HG02943 (cell line): ENCODE measurements around the gene AKAP11.

Source experiments
- ATAC-seq: cut with Tn5 transposase; IDR thresholded peaks from one replicate; pipeline ENCODE4 v1.9.1; 2021; ENCODE audit warnings: mild to moderate bottlenecking, low read depth, moderate library complexity; ENCODE audit not compliant: unreplicated experiment

The AKAP11 gene

GRCh38 chr13:42333613-42334328 is 61.8 kb downstream of the AKAP11 start:
- ATAC-seq, result no peak

- no peak for ATAC-seq
Observed at GRCh38 chr13:42334329-42334706, 62.4 kb downstream of the AKAP11 start.

- no peak for ATAC-seq
Observed at GRCh38 chr13:42337808-42338600, 66.1 kb downstream of the AKAP11 start.

- no peak for ATAC-seq
Observed at GRCh38 chr13:42345367-42345766, 73.4 kb downstream of the AKAP11 start.

- ATAC-seq, result no peak
Observed at GRCh38 chr13:42348576-42348975, 76.6 kb downstream of the AKAP11 start.

- ATAC-seq, result no peak
Observed at GRCh38 chr13:42350141-42350540, 78.2 kb downstream of the AKAP11 start.

GRCh38 chr13:42354241-42355091 is 82.5 kb downstream of the AKAP11 start:
- ATAC-seq, result peak; percentile 78

- ATAC-seq, result no peak
Observed at GRCh38 chr13:42355092-42355485, 83.1 kb downstream of the AKAP11 start.

- no peak for ATAC-seq
Observed at GRCh38 chr13:42355491-42356183, 83.7 kb downstream of the AKAP11 start.

GRCh38 chr13:42356184-42356575 is 84.2 kb downstream of the AKAP11 start:
- no peak for ATAC-seq

- no peak for ATAC-seq
Observed at GRCh38 chr13:42360046-42360574, 88.2 kb downstream of the AKAP11 start.

- no peak for ATAC-seq
Observed at GRCh38 chr13:42361701-42362100, 89.7 kb downstream of the AKAP11 start.

GRCh38 chr13:42363941-42364612 is 92.1 kb downstream of the AKAP11 start:
- ATAC-seq, result no peak

GRCh38 chr13:42364613-42365000 is 92.7 kb downstream of the AKAP11 start:
- ATAC-seq, result no peak

- no peak for ATAC-seq
Observed at GRCh38 chr13:42367831-42368230, 95.9 kb downstream of the AKAP11 start.

GRCh38 chr13:42369071-42369797 is 97.3 kb downstream of the AKAP11 start:
- no peak for ATAC-seq

- no peak for ATAC-seq
Observed at GRCh38 chr13:42370229-42370628, 98.3 kb downstream of the AKAP11 start.
